ENCODE measurements around the gene CHD9NB. TPM values are rescaled to one million over a fixed set of nuclear protein-coding genes. Genes with fewer than 3 reads are reported as not detected.

Gene CHD9NB
- total RNA-seq, 4 donors from 2014 or later = 1.9 to 3.0 (median 2.1) TPM

- Histone ChIP-seq H3K4me1 (peaks cover 33 to 64% (median 43%) of the 10 kb centered on the region in 3 donors), H3K27me3 (no peaks in the 10 kb centered on the region), H3K9me3 (no peaks in the 10 kb centered on the region), H3K4me3 (no peak overlapping the region), H3K27ac (peak overlapping the region; percentile 84 to 94 (median 90)), H3K36me3 (no peaks in the 10 kb centered on the region)
- TF ChIP-seq POLR2A (IDR thresholded peaks at IDR 0.05) (no peak), CTCF (IDR thresholded peaks at IDR 0.05) (no peak)
- no peak for DNase-seq
- intact Hi-C loops (cut with DNase I) = no loop called here
- 43 to 49% methylated on average over 6 of the region's 6 CpGs for WGBS, 2 donors
These were observed 7.1 kb downstream of the CHD9NB start for GRCh38 chr16:53045341-53046220.

- intact Hi-C loops (cut with DNase I) = no loop called here
These were observed 8.6 kb downstream of the CHD9NB start for GRCh38 chr16:53043986-53044601.

GRCh38 chr16:53043428-53043831, 9.3 kb downstream of the CHD9NB start:
- Histone ChIP-seq H3K27me3 (no peaks in the 10 kb centered on the region), H3K27ac (peak overlapping the region; percentile 84 to 94 (median 90)), H3K4me3 (peak overlapping the region; percentile 10 to 52 (median 38)), H3K4me1 (peaks cover 33 to 81% (median 43%) of the 10 kb centered on the region in 3 donors), H3K36me3 (no peaks in the 10 kb centered on the region), H3K9me3 (no peaks in the 10 kb centered on the region)
- DNase-seq = no peak
- no peak for TF ChIP-seq CTCF (IDR thresholded peaks at IDR 0.05)
- no peak for TF ChIP-seq POLR2A (IDR thresholded peaks at IDR 0.05)
- WGBS, 2 donors = 12% methylated on average over 3 to 5 of the region's 5 CpGs
- intact Hi-C loops (cut with DNase I) = no loop called here

More at GRCh38 chr16:53043986-53044601, 8.6 kb downstream of the CHD9NB start:
- H3K4me3 ChIP-seq = peak overlapping the region; percentile 10 to 52 (median 38)
- WGBS, 2 donors = 22% methylated on average over 7 to 10 of the region's 11 CpGs
- TF ChIP-seq CTCF (IDR thresholded peaks at IDR 0.05) = no peak
- peak in 1 of 4 donors; percentile 38 for TF ChIP-seq POLR2A (IDR thresholded peaks at IDR 0.05)
- H3K4me1 ChIP-seq = peaks cover 33 to 79% (median 43%) of the 10 kb centered on the region in 3 donors
- H3K9me3 ChIP-seq = no peaks in the 10 kb centered on the region
- H3K36me3 ChIP-seq = no peaks in the 10 kb centered on the region
- no peak for DNase-seq
- peak overlapping the region; percentile 84 to 94 (median 90) for H3K27ac ChIP-seq
- no peaks in the 10 kb centered on the region for H3K27me3 ChIP-seq

- DNase-seq = no peak
- TF ChIP-seq POLR2A (IDR thresholded peaks at IDR 0.05) (no peak), CTCF (IDR thresholded peaks at IDR 0.05) (no peak)
- no peaks in the 10 kb centered on the region for H3K27me3 ChIP-seq
- intact Hi-C loops (cut with DNase I) = no loop called here
- H3K36me3 ChIP-seq = no peaks in the 10 kb centered on the region
- peaks cover 33 to 89% (median 43%) of the 10 kb centered on the region in 3 donors for H3K4me1 ChIP-seq
- peak overlapping the region; percentile 10 to 52 (median 38) for H3K4me3 ChIP-seq
- peak overlapping the region; percentile 84 to 94 (median 90) for H3K27ac ChIP-seq
- H3K9me3 ChIP-seq = no peaks in the 10 kb centered on the region
- WGBS, 2 donors = 12 to 34% methylated on average over 5 of the region's 5 CpGs
These were observed 10.4 kb downstream of the CHD9NB start for GRCh38 chr16:53042235-53042701.
